ENCODE measurements around the gene UBE2E3.
A peak's percentile ranks its signal among the peaks of the same experiment; 100 is the strongest.
"Not testable (repeated sequence)": the region's sequence is repeated elsewhere in the genome, so short reads cannot be mapped to it uniquely, and the experiment has no call there.

UBE2E3 gene

GRCh38 chr2:181077128-181077709, 96.8 kb downstream of the UBE2E3 start:
- DNase-seq = peak; percentile 72

- DNase-seq = no peak
Observed at GRCh38 chr2:181083140-181083539, 102.7 kb downstream of the UBE2E3 start.

GRCh38 chr2:181085734-181086133, 105.3 kb downstream of the UBE2E3 start:
- no peak for DNase-seq

DNA sequence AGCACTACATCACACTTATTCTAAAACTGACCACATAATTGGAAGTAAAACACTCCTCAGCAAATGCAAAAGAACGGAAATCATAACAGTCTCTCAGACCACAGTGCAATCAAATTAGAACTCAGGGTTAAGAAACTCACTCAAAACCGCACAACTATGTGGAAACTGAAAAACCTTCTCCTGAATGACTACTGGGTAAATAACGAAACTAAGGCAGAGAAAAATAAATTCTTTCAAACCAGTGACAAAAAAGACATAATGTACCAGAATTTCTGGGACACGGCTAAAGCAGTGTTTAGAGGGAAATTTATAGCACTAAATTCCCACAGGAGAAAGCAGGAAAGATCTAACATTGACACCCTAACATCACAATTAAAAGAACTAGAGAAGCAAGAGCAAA, 111.5 kb downstream of the UBE2E3 start:
- not testable (repeated sequence) for DNase-seq

- DNase-seq = no peak
Observed at GRCh38 chr2:181095486-181095885, 115.1 kb downstream of the UBE2E3 start.

- no peak for DNase-seq
Observed at GRCh38 chr2:181103659-181104058, 123.3 kb downstream of the UBE2E3 start.

- peak; percentile 93 for DNase-seq
Observed at GRCh38 chr2:181104512-181105115, 124.2 kb downstream of the UBE2E3 start.

DNA sequence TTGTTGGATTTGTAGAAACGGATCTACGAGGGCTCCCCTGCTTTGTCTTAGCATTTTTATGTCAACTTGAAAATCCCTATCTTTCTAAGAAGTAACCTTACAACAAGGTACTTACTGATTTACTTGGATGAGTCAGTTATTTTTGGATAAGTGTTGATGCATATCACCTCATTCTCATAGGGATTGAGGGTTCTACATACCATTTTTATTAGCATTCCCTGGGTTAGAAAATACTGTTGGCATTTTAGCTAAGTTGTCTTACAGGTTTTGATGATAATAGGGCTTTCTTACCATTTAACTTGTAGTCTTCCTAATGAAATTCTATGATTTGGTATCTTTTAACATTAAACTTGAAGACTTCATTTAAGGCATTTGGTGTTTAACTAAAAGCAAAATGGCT, 125.2 kb downstream of the UBE2E3 start:
- no peak for DNase-seq

- peak; percentile 40 for DNase-seq
Observed at GRCh38 chr2:181106229-181106628, 125.8 kb downstream of the UBE2E3 start.

- DNase-seq = no peak
Observed at GRCh38 chr2:181106789-181107627, 126.6 kb downstream of the UBE2E3 start.

DNA sequence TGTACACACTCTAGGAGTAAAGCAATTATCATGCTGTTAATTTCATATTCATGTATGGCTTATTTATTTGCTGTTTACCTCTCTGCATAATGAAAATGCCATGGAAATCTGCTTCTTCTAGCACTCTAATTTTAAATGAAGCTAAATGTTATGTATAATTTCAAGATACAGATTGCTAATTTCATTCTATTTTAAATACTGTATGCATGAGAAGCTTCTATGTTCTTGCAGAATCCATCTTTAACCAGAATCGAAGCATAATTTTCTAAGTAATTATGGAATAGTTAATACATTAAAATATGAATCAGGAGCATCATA, 127.2 kb downstream of the UBE2E3 start:
- no peak for DNase-seq

- DNase-seq = peak; percentile 17
Observed at GRCh38 chr2:181111059-181111458, 130.7 kb downstream of the UBE2E3 start.

- no peak for DNase-seq
Observed at GRCh38 chr2:181112916-181113315, 132.5 kb downstream of the UBE2E3 start.
